HuH-7 (cell line): ENCODE results near the gene GRB2.

Experiments
- DNase-seq: peaks from one replicate; pipeline ENCODE4 v3.0.0; 2011; ENCODE audit warnings: low spot score

GRB2 gene

GRCh38 chr17:75277664-75278071 is 127.8 kb downstream of the GRB2 start:
- no peak for DNase-seq

GRCh38 chr17:75273977-75274708 is 131.3 kb downstream of the GRB2 start:
- DNase-seq = no peak

GRCh38 chr17:75272848-75273184 is 132.7 kb downstream of the GRB2 start:
- no peak for DNase-seq

GRCh38 chr17:75271955-75272847 is 133.3 kb downstream of the GRB2 start:
- DNase-seq = no peak

- peak; percentile 94 for DNase-seq
Measured at GRCh38 chr17:75271233-75271954, 134.1 kb downstream of the GRB2 start.

- DNase-seq = no peak
Measured at GRCh38 chr17:75270966-75271232, 134.6 kb downstream of the GRB2 start, which contains the start of gene MIF4GD. TSS of gene MIF4GD (minus strand) at chr17:75271231. CDS start at chr17:75270195, 1,036 bp downstream.

- DNase-seq = peak; percentile 93
Measured at GRCh38 chr17:75270218-75270965, 135.1 kb downstream of the GRB2 start.

- no peak for DNase-seq
Measured at GRCh38 chr17:75269844-75270217, 135.6 kb downstream of the GRB2 start.
